Nephron (organoid): ENCODE results near the gene SETD3.

Experiments
- H3K27ac Mint-ChIP-seq, 3 experiments: 2 replicates each; pipeline ENCODE4 v1.8.0; 2020; ENCODE audit warnings: mixed read lengths in 3 of 3, mild to moderate bottlenecking in 2 of 3, moderate library complexity in 1 of 3
- H3K27me3 Mint-ChIP-seq: 2 replicates; pipeline ENCODE4 v1.8.0; 2021; ENCODE audit warnings: low read depth, mild to moderate bottlenecking, moderate library complexity, mixed read lengths
- H3K36me3 Mint-ChIP-seq: 2 replicates; pipeline ENCODE4 v1.8.0; 2020; ENCODE audit warnings: low read depth, mixed read lengths
- H3K4me1 Mint-ChIP-seq: 2 replicates; pipeline ENCODE4 v1.8.0; 2020; ENCODE audit warnings: mixed read lengths
- H3K4me3 Mint-ChIP-seq, 3 experiments: 2 replicates each; pipeline ENCODE4 v1.8.0; 2020; ENCODE audit warnings: mild to moderate bottlenecking in 3 of 3, mixed read lengths in 3 of 3, moderate library complexity in 2 of 3
- H3K9me3 Mint-ChIP-seq: 2 replicates; pipeline ENCODE4 v1.8.0; 2020; ENCODE audit warnings: mixed read lengths
- CTCF ChIP-seq, 3 experiments: fragments of 200-600 bp; sonication (generic); IDR thresholded peaks; one replicate each; pipeline ENCODE4 v1.5.0; 2021; ENCODE audit warnings: antibody characterized with exemption in 3 of 3; ENCODE audit not compliant: unreplicated experiment in 3 of 3

Gene SETD3

DNA sequence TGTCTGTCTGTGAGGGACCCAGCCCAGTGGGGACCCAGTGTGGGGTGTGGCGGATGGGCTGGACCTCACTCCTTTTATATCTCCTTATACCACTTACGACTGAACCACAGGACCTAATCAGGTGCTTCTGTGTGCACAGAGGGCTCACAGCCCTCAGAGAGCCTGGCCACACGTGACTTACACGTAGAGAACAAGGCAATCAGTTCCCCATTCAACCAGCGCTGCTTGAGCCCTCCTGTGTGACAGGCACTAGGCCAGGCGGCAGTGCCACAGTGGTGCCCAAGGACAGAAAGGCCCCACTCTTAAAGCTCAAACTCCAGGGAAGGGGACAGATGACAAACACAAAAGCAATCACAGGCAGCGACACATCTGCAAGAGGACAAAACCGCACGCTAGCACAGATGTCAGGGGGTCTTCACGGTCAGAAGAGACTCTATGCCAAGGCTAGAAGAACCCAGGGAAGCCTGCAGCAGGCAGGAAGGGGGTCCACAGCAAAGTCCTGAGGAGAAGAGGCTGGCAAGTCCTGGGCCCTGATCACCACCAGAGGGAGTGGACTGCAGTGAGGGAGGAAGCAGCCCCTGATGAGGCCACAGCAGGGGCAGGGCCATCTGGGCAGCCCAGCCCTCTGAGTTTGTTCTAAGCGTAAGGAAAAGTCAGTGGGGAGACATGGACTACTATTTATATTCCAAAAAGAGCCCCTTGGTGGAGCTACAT, 39.3 kb downstream of the SETD3 start:
- Mint-ChIP-seq H3K9me3 (no peaks in the 10 kb centered on the region), H3K4me3 (no peak overlapping the region), H3K27me3 (no peaks in the 10 kb centered on the region), H3K27ac (no peak overlapping the region), H3K36me3 (peaks cover 51% of the 10 kb centered on the region), H3K4me1 (no peaks in the 10 kb centered on the region)
- peak in 1 of 3 experiments; percentile 33 for TF ChIP-seq CTCF (IDR thresholded peaks at IDR 0.05; ENCODE audit: unreplicated experiment in 3 of 3)

GRCh38 chr14:99440278-99440677, 40.4 kb downstream of the SETD3 start:
- Mint-ChIP-seq H3K4me3 (no peak overlapping the region), H3K36me3 (peaks cover 56% of the 10 kb centered on the region), H3K9me3 (no peaks in the 10 kb centered on the region), H3K4me1 (no peaks in the 10 kb centered on the region), H3K27ac (no peak overlapping the region), H3K27me3 (no peaks in the 10 kb centered on the region)
- no peak for TF ChIP-seq CTCF (IDR thresholded peaks at IDR 0.05; ENCODE audit: unreplicated experiment in 3 of 3)

DNA sequence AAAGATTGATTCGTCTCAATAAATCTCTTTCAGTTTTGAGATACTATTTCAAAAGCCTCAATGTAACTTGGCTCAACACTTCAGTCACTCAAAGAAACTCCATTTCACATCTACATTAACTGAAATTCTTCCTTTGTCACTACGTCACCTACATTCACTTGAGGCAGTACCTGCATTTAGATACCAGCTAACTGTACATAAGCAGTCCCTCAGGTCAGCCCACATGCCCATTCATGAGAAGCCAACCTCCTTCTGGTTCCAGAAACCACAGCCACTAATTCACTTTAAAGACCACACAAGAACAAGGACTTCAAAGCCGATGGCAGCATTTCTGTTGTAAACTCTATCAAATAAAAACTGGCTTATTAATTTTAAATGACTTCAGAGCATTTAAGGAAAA, 43.0 kb downstream of the SETD3 start:
- no peak for TF ChIP-seq CTCF (IDR thresholded peaks at IDR 0.05; ENCODE audit: unreplicated experiment in 3 of 3)
- peaks cover 70% of the 10 kb centered on the region for H3K36me3 Mint-ChIP-seq
- H3K27me3 Mint-ChIP-seq, result no peaks in the 10 kb centered on the region
- H3K4me1 Mint-ChIP-seq, result no peaks in the 10 kb centered on the region
- H3K27ac Mint-ChIP-seq, result peak overlapping the region in 1 of 3 experiments; percentile 33
- no peaks in the 10 kb centered on the region for H3K9me3 Mint-ChIP-seq
- no peak overlapping the region for H3K4me3 Mint-ChIP-seq

DNA sequence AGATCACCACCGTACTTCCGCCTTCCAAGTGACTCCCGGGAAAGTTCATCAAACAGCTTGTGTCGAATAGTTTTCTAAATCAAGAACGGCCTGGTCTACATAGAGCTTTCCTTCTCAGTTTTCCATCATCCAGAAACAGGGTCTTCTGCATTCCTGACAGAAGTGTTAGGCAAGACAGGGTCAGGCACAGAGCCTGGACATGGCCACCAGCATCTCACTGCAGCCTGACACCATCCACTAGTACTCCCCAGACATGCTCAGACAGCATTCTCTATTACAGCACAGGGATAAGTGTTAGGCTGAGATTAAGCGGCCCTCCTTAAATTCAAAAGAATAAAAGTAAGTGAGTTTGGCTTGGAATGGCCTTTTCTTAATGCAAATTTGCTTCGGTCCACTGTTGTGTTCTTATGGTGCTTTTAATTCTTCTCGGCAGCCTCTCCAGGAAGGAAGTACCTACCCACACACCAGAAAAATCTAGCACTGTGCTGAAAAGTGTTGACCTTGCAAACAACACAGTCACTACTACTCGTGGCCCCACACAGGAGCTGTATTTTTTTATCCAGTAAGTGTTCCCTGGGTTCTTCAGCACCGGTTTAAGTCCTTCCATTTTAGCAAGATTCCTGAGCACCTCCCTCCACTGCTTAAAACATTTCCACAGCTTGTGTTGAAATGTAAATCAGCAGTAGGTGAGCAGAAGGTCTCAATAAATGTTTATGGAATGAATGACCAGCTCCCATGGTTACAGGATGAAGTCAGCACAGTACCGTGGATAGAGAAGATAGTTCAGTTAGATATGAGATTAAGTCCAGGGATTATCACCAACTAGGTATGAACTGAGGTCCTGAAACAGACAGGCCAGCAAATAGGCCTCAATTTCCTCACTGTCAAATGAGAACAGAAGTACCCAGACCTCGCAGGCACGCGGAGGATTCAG, 44.1 kb downstream of the SETD3 start:
- Mint-ChIP-seq H3K27me3 (no peaks in the 10 kb centered on the region), H3K4me1 (no peaks in the 10 kb centered on the region)
- TF ChIP-seq CTCF (IDR thresholded peaks at IDR 0.05; ENCODE audit: unreplicated experiment in 3 of 3), result no peak

GRCh38 chr14:99435327-99435726, 45.3 kb downstream of the SETD3 start:
- H3K27ac Mint-ChIP-seq, result no peak overlapping the region
- H3K9me3 Mint-ChIP-seq, result no peaks in the 10 kb centered on the region
- H3K4me3 Mint-ChIP-seq, result no peak overlapping the region
- H3K27me3 Mint-ChIP-seq, result no peaks in the 10 kb centered on the region
- TF ChIP-seq CTCF (IDR thresholded peaks at IDR 0.05; ENCODE audit: unreplicated experiment in 3 of 3), result no peak
- peaks cover 72% of the 10 kb centered on the region for H3K36me3 Mint-ChIP-seq
- H3K4me1 Mint-ChIP-seq, result peaks cover 7% of the 10 kb centered on the region

More for the DNA sequence above, 44.1 kb downstream of the SETD3 start:
- Mint-ChIP-seq H3K27ac (peak overlapping the region in 2 of 3 experiments; percentile 1 to 33), H3K36me3 (peaks cover 70% of the 10 kb centered on the region), H3K4me3 (no peak overlapping the region), H3K9me3 (no peaks in the 10 kb centered on the region)
